Body of pancreas (tissue), 4 donors: ENCODE results near the gene BRPF3. TPM values are rescaled to one million over a fixed set of nuclear protein-coding genes. Genes with fewer than 3 reads are reported as not detected.

Experiments
- ATAC-seq: fragments of 150-250 bp; one replicate; pipeline ENCODE4 v1.9.1; 2016
- DNase-seq, 4 donors: peaks; one replicate each; pipeline ENCODE4 v3.0.0-alpha.2; 2019
- H3K27ac ChIP-seq, 4 donors: fragments of 200-600 bp; sonication (generic); 1 replicate in 3 of 4; 2 replicates in 1 of 4; pipeline versions ENCODE4 v1.5.1 to v1.6.1; 2016 to 2019; ENCODE audit warnings: mild to moderate bottlenecking in 1 of 4, mixed read lengths in 1 of 4, moderate library complexity in 1 of 4
- H3K27me3 ChIP-seq, 2 donors: fragments of 200-600 bp; sonication (generic); one replicate each; pipeline ENCODE4 v1.6.0; 2016; ENCODE audit warnings: mild to moderate bottlenecking in 1 of 2
- H3K36me3 ChIP-seq, 2 donors: fragments of 200-600 bp; sonication (generic); replicated peaks in 1 of 2; 2 replicates each; pipeline ENCODE4 v1.5.1; 2016; ENCODE audit warnings: low read depth in 2 of 2; ENCODE audit not compliant: insufficient read depth in 1 of 2
- H3K4me1 ChIP-seq: fragments of 200-600 bp; sonication (generic); one replicate; pipeline ENCODE4 v1.6.0; 2016
- H3K4me3 ChIP-seq, 2 donors: fragments of 200-600 bp; sonication (generic); 1 replicate in 1 of 2; 2 replicates in 1 of 2; pipeline ENCODE4 v1.5.1; 2016 to 2019
- H3K9me3 ChIP-seq, 3 donors: fragments of 200-600 bp; sonication (generic); 1 replicate in 2 of 3; 2 replicates in 1 of 3; pipeline ENCODE4 v1.5.1; 2016
- POLR2A ChIP-seq, 3 donors: fragments of 450-650 bp; IDR thresholded peaks; one replicate each; pipeline ENCODE4 v1.6.1; 2016; ENCODE audit warnings: antibody characterized with exemption in 3 of 3, mild to moderate bottlenecking in 2 of 3
- WGBS, 2 donors: methylation state at CpG; one replicate each; pipeline ENCODE4 v1.1.5; 2017; 5-methylcytosine and 5-hydroxymethylcytosine counted together
- intact Hi-C: fragments of 100-400 bp; cut with DNase I; formaldehyde crosslinking; loops from one replicate; pipeline ENCODE4 v1.15.1; 2023
- total RNA-seq, 2 donors: library from RNA; depleted of rRNA; stranded (reverse); fragments of >200 nt; gene quantifications; one replicate each; pipeline ENCODE4 v1.1.0, GENCODE V29; 2016
- TF ChIP-seq, protein P1 (sequence below), 7 experiments: fragments of 450-650 bp in 4 of 7; fragments of 200-600 bp in 3 of 7; sonication (generic) in 3 of 7; IDR thresholded peaks; one replicate each; pipeline ENCODE4 v1.5.1; 2016 to 2019; ENCODE audit warnings: antibody characterized with exemption in 7 of 7

BRPF3 gene
- total RNA-seq, 2 donors from 2014 or later, result 24.9 to 27.0 TPM

- no peak for TF ChIP-seq POLR2A (IDR thresholded peaks at IDR 0.05)
- TF ChIP-seq, protein P1, sequence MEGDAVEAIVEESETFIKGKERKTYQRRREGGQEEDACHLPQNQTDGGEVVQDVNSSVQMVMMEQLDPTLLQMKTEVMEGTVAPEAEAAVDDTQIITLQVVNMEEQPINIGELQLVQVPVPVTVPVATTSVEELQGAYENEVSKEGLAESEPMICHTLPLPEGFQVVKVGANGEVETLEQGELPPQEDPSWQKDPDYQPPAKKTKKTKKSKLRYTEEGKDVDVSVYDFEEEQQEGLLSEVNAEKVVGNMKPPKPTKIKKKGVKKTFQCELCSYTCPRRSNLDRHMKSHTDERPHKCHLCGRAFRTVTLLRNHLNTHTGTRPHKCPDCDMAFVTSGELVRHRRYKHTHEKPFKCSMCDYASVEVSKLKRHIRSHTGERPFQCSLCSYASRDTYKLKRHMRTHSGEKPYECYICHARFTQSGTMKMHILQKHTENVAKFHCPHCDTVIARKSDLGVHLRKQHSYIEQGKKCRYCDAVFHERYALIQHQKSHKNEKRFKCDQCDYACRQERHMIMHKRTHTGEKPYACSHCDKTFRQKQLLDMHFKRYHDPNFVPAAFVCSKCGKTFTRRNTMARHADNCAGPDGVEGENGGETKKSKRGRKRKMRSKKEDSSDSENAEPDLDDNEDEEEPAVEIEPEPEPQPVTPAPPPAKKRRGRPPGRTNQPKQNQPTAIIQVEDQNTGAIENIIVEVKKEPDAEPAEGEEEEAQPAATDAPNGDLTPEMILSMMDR (IDR thresholded peaks at IDR 0.05), result no peak
- Histone ChIP-seq H3K36me3 (peaks cover 6 to 30% of the 10 kb centered on the region in 2 donors), H3K4me3 (no peak overlapping the region), H3K27me3 (no peaks in the 10 kb centered on the region), H3K27ac (no peak overlapping the region), H3K4me1 (no peaks in the 10 kb centered on the region), H3K9me3 (no peaks in the 10 kb centered on the region)
- no peak for DNase-seq
- ATAC-seq, result no peak
- intact Hi-C loops, result no loop called here
- 53 to 71% methylated on average over 3 of the region's 3 CpGs for WGBS, 2 donors
Observed at GRCh38 chr6:36219081-36219480, 22.5 kb downstream of the BRPF3 start.

DNA sequence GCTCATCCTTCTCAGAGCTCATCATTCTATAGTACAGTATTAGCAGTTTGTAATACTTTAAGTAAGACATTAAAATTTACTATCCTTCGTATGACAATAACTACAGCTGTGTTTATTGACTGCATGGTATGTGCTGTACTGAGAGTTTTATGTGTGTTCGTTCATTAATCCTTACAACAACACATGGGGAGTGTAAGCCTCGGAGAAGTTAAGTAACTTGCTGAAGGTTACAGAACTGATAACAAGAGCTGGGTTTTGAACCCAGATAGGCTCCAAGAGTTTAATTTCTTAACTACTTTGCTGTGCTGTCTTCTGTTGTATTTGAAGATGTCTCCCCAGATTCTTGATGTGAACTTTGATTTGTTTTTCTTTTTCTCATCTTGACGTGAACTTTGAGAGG is 23.7 kb downstream of the BRPF3 start:
- Histone ChIP-seq H3K27me3 (no peaks in the 10 kb centered on the region), H3K36me3 (peaks cover 4 to 26% of the 10 kb centered on the region in 2 donors), H3K4me3 (no peak overlapping the region), H3K4me1 (no peaks in the 10 kb centered on the region), H3K27ac (no peak overlapping the region), H3K9me3 (no peaks in the 10 kb centered on the region)
- TF ChIP-seq, protein P1 (IDR thresholded peaks at IDR 0.05), result no peak
- TF ChIP-seq POLR2A (IDR thresholded peaks at IDR 0.05), result no peak
- WGBS, 2 donors, result 52 to 67% methylated on average over 4 of the region's 4 CpGs
- intact Hi-C loops, result no loop called here
- no peak for DNase-seq
- no peak for ATAC-seq

GRCh38 chr6:36221674-36222073 is 25.1 kb downstream of the BRPF3 start:
- H3K36me3 ChIP-seq, result peaks cover 0 to 25% of the 10 kb centered on the region in 2 donors
- no peak overlapping the region for H3K27ac ChIP-seq
- no peak overlapping the region for H3K4me3 ChIP-seq
- H3K9me3 ChIP-seq, result no peaks in the 10 kb centered on the region
- no peaks in the 10 kb centered on the region for H3K27me3 ChIP-seq
- 46 to 55% methylated on average over 2 of the region's 2 CpGs for WGBS, 2 donors
- intact Hi-C loops, result no loop called here
- DNase-seq (no peak), ATAC-seq (no peak)
- no peak for TF ChIP-seq POLR2A (IDR thresholded peaks at IDR 0.05)
- TF ChIP-seq, protein P1 (IDR thresholded peaks at IDR 0.05), result no peak
- no peaks in the 10 kb centered on the region for H3K4me1 ChIP-seq

GRCh38 chr6:36222924-36223323 is 26.4 kb downstream of the BRPF3 start:
- 74 to 85% methylated on average over 4 of the region's 4 CpGs for WGBS, 2 donors
- H3K27me3 ChIP-seq, result no peaks in the 10 kb centered on the region
- no peak overlapping the region for H3K27ac ChIP-seq
- H3K9me3 ChIP-seq, result no peaks in the 10 kb centered on the region
- H3K4me3 ChIP-seq, result no peak overlapping the region
- intact Hi-C loops, result no loop called here
- peaks cover 0 to 22% of the 10 kb centered on the region in 2 donors for H3K36me3 ChIP-seq
- ATAC-seq (no peak), DNase-seq (no peak)
- H3K4me1 ChIP-seq, result no peaks in the 10 kb centered on the region
- TF ChIP-seq, protein P1 (IDR thresholded peaks at IDR 0.05), result no peak
- no peak for TF ChIP-seq POLR2A (IDR thresholded peaks at IDR 0.05)

DNA sequence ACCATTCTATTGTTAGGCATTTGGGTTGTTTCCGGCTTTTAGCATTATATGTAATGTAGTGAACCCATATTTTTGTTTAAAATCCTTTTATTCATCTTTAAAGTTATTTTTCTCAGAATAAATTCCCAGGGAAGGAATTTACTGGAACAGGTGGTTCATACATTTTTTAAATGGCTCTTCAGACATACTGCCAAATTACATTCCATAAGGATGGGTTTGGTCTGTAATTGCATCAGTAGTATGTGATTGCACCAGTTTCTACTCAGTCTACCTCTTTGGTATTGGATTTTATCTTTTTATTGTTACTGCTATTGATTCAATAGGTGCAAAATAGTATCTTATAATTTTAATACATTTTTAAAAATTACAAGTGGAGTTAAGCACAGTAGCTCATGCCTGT is 27.2 kb downstream of the BRPF3 start:
- DNase-seq (no peak), ATAC-seq (no peak)
- H3K4me3 ChIP-seq, result no peak overlapping the region
- H3K27ac ChIP-seq, result no peak overlapping the region
- no peaks in the 10 kb centered on the region for H3K9me3 ChIP-seq
- no peaks in the 10 kb centered on the region for H3K27me3 ChIP-seq
- 84 to 97% methylated on average over 1 of the region's 1 CpG for WGBS, 2 donors
- intact Hi-C loops, result no loop called here
- H3K4me1 ChIP-seq, result no peaks in the 10 kb centered on the region
- H3K36me3 ChIP-seq, result peaks cover 0 to 20% of the 10 kb centered on the region in 2 donors
- TF ChIP-seq, protein P1 (IDR thresholded peaks at IDR 0.05), result no peak
- TF ChIP-seq POLR2A (IDR thresholded peaks at IDR 0.05), result no peak
